ENCODE data around the gene PTAR1.

DNA sequence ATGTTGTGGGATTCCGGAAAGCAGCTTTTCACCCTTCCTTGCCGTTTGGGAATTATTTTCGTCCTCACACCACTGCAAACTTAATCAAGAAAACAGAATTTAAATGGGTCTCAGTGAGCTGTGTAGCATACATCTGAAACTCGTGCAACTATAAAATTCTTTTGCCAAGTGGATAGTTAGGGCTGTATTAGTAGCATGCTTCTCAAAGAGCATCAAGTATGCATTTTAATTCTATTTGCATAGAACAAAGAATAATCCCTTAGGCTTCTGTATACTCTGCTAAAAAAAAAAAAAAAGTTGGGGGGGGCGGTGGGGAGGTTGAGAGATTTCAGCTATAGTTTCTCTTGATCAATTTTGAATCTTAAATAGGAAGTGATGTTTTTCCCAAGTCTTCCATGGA lies 75.9 kb downstream of the PTAR1 start:
- TF ChIP-seq EZH2 (IDR thresholded peaks at IDR 0.05; ENCODE audit: low read length, unreplicated experiment) = no peak
- TF ChIP-seq, protein P1, sequence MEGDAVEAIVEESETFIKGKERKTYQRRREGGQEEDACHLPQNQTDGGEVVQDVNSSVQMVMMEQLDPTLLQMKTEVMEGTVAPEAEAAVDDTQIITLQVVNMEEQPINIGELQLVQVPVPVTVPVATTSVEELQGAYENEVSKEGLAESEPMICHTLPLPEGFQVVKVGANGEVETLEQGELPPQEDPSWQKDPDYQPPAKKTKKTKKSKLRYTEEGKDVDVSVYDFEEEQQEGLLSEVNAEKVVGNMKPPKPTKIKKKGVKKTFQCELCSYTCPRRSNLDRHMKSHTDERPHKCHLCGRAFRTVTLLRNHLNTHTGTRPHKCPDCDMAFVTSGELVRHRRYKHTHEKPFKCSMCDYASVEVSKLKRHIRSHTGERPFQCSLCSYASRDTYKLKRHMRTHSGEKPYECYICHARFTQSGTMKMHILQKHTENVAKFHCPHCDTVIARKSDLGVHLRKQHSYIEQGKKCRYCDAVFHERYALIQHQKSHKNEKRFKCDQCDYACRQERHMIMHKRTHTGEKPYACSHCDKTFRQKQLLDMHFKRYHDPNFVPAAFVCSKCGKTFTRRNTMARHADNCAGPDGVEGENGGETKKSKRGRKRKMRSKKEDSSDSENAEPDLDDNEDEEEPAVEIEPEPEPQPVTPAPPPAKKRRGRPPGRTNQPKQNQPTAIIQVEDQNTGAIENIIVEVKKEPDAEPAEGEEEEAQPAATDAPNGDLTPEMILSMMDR (conservative IDR thresholded peaks at IDR 0.05; ENCODE audit: low read depth, low read length) = no peak

All from PC-3 (cell line).